ENCODE measurements around the gene VANGL2. TPM values are rescaled to one million over a fixed set of nuclear protein-coding genes. Genes with fewer than 3 reads are reported as not detected.

Gene VANGL2
- polyA plus RNA-seq, 3 donors = 0.01 TPM; not detected in 2

- H2AFZ ChIP-seq (ENCODE audit: insufficient read depth, low read depth, low read length, poor library complexity, severe bottlenecking) = no peak overlapping the region
- no peaks in the 10 kb centered on the region for H3K9me3 ChIP-seq (replicated peaks in 1 of 2; ENCODE audit: control insufficient read depth in 1 of 2, insufficient read depth in 1 of 2, low read length in 2 of 2)
- Mint-ChIP-seq H3K4me1 (peaks cover 36% of the 10 kb centered on the region), H3K4me3 (no peak overlapping the region), H3K9me3 (peaks cover 0 to 2% (median 0%) of the 10 kb centered on the region in 7 donors), H3K27ac (peak overlapping the region in 1 of 7 donors; percentile 4), H3K36me3 (no peaks in the 10 kb centered on the region), H3K27me3 (ENCODE audit: low read depth in 3 of 3) (peaks cover 2 to 7% (median 4%) of the 10 kb centered on the region in 3 donors)
- no peaks in the 10 kb centered on the region for H3K79me2 ChIP-seq (ENCODE audit: insufficient read depth, low read length)
- no peaks in the 10 kb centered on the region for H3K36me3 ChIP-seq (replicated peaks in 1 of 2; ENCODE audit: control insufficient read depth in 1 of 2, insufficient read depth in 2 of 2, low read length in 2 of 2)
- no peak overlapping the region for H3K4me3 ChIP-seq (replicated peaks in 1 of 3; ENCODE audit: low read depth in 2 of 3, low read length in 3 of 3)
- TF ChIP-seq, protein P1, sequence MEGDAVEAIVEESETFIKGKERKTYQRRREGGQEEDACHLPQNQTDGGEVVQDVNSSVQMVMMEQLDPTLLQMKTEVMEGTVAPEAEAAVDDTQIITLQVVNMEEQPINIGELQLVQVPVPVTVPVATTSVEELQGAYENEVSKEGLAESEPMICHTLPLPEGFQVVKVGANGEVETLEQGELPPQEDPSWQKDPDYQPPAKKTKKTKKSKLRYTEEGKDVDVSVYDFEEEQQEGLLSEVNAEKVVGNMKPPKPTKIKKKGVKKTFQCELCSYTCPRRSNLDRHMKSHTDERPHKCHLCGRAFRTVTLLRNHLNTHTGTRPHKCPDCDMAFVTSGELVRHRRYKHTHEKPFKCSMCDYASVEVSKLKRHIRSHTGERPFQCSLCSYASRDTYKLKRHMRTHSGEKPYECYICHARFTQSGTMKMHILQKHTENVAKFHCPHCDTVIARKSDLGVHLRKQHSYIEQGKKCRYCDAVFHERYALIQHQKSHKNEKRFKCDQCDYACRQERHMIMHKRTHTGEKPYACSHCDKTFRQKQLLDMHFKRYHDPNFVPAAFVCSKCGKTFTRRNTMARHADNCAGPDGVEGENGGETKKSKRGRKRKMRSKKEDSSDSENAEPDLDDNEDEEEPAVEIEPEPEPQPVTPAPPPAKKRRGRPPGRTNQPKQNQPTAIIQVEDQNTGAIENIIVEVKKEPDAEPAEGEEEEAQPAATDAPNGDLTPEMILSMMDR (IDR thresholded peaks at IDR 0.05) = no peak
- DNase-seq = no peak
- peaks cover 28 to 37% of the 10 kb centered on the region in 2 donors for H3K4me1 ChIP-seq (ENCODE audit: control insufficient read depth in 1 of 2, insufficient read depth in 2 of 2, low read length in 2 of 2)
- intact Hi-C loops (cut with micrococcal nuclease) = no loop called here
- H3K4me2 ChIP-seq (replicated peaks; ENCODE audit: extremely low read depth, low read length, poor library complexity, severe bottlenecking) = no peak overlapping the region
- H4K20me1 ChIP-seq (ENCODE audit: insufficient read depth, low read length) = no peaks in the 10 kb centered on the region
- no peak overlapping the region for H3K9ac ChIP-seq (ENCODE audit: insufficient read depth, low read length, poor library complexity, severe bottlenecking)
- no peaks in the 10 kb centered on the region for H3K27me3 ChIP-seq (ENCODE audit: control insufficient read depth in 2 of 2, insufficient read depth in 2 of 2, low read length in 2 of 2)
- no peak overlapping the region for H3K27ac ChIP-seq (ENCODE audit: low read depth in 1 of 2, low read length in 2 of 2)
- 50% methylated on average over 2 of the region's 4 CpGs for WGBS (ENCODE audit: insufficient coverage)
Measured at GRCh38 chr1:160373696-160374095, 26.7 kb upstream of the VANGL2 start.

DNA sequence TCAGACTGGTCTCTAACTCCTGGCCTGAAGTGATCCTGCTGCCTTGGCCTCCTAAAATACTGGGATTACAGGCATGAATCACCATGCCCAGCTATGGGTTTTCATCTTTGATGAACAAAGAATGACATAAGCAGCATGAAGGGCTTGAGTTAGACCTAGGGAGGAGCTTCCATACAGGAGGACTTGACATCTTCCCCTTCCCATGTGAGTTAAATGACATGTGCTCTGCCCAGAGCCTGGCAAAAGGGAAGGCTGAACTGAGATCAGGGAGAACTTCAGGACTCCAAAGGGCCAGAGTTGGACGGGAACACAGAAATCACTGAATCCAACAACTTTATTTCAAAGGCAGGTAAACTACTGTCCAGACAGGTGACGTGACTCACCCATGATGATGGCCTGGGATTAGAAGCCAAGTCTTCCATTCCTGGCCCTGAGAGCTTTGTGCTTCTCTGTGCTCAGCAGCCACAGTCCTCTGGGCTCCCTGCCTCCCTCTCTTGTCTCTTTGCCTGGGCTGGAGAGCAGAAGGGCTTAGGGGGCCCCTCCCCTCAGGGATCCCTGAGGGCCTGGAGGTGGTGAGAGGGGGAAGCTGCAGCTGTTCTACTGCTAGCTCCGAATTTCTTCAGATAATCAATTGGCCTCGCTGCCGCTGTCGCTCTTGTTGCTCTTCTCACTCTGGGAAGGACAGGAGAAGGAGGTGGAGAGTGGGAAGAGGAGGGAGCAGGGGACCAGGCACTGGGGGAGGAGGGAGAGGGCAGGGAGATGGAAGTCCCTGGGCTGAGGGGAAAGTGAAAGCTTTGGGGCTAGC lies 25.9 kb upstream of the VANGL2 start:
- Histone ChIP-seq H3K9ac (ENCODE audit: insufficient read depth, low read length, poor library complexity, severe bottlenecking) (no peak overlapping the region), H3K79me2 (ENCODE audit: insufficient read depth, low read length) (no peaks in the 10 kb centered on the region), H3K9me3 (replicated peaks in 1 of 2; ENCODE audit: control insufficient read depth in 1 of 2, insufficient read depth in 1 of 2, low read length in 2 of 2) (no peaks in the 10 kb centered on the region), H3K27me3 (ENCODE audit: control insufficient read depth in 2 of 2, insufficient read depth in 2 of 2, low read length in 2 of 2) (no peaks in the 10 kb centered on the region), H4K20me1 (ENCODE audit: insufficient read depth, low read length) (no peaks in the 10 kb centered on the region), H3K4me1 (ENCODE audit: control insufficient read depth in 1 of 2, insufficient read depth in 2 of 2, low read length in 2 of 2) (peaks cover 28 to 37% of the 10 kb centered on the region in 2 donors), H3K4me2 (replicated peaks; ENCODE audit: extremely low read depth, low read length, poor library complexity, severe bottlenecking) (peak overlapping the region; percentile 74), H3K27ac (ENCODE audit: low read depth in 1 of 2, low read length in 2 of 2) (peak overlapping the region; percentile 50 to 75), H3K36me3 (replicated peaks in 1 of 2; ENCODE audit: control insufficient read depth in 1 of 2, insufficient read depth in 2 of 2, low read length in 2 of 2) (no peaks in the 10 kb centered on the region), H3K4me3 (replicated peaks in 1 of 3; ENCODE audit: low read depth in 2 of 3, low read length in 3 of 3) (peak overlapping the region in 1 of 3 experiments; percentile 30), H2AFZ (ENCODE audit: insufficient read depth, low read depth, low read length, poor library complexity, severe bottlenecking) (peak overlapping the region; percentile 78)
- Mint-ChIP-seq H3K27ac (peak overlapping the region in 5 of 7 donors; percentile 10 to 95 (median 73)), H3K36me3 (no peaks in the 10 kb centered on the region), H3K27me3 (ENCODE audit: low read depth in 3 of 3) (peaks cover 3 to 8% (median 5%) of the 10 kb centered on the region in 3 donors), H3K4me1 (peaks cover 39% of the 10 kb centered on the region), H3K9me3 (peaks cover 0 to 2% (median 0%) of the 10 kb centered on the region in 7 donors), H3K4me3 (no peak overlapping the region)
- WGBS (ENCODE audit: insufficient coverage) = 81% methylated on average over 6 of the region's 6 CpGs
- TF ChIP-seq, protein P1 (IDR thresholded peaks at IDR 0.05) = no peak
- DNase-seq = no peak
- intact Hi-C loops (cut with micrococcal nuclease) = loop anchor here in 1 of 2 donors (5.0 kb wide), 2 partner anchors 37 to 182 kb away; partner anchors contain the start of gene CASQ1
